AG04449 (cell line): ENCODE measurements around the gene TAS2R41.

ENCODE experiments used
- CTCF ChIA-PET: fragments of 350-600 bp; formaldehyde crosslinking; extraction: SDS; loops from one replicate; lab custom pipeline; 2021; ENCODE audit warnings: antibody characterized with exemption; lab: Yijun Ruan, JAX
- POLR2A ChIA-PET: fragments of 400-600, 350-600 bp; formaldehyde crosslinking; extraction: SDS; loops from one replicate; lab custom pipeline; 2020; ENCODE audit warnings: antibody characterized with exemption, inconsistent platforms; lab: Yijun Ruan, JAX
- DNase-seq: peaks from one replicate; pipeline ENCODE4 v3.0.0-alpha.2; 2010; ENCODE audit warnings: low read depth, low spot score
- H3K4me3 ChIP-seq: 2 replicates; pipeline ENCODE4 v1.5.1; 2011; ENCODE audit warnings: low read depth, mild to moderate bottlenecking, control low read depth, low read length
- CTCF ChIP-seq: IDR thresholded peaks from one replicate; pipeline ENCODE4 v1.5.1; 2011; ENCODE audit warnings: mild to moderate bottlenecking, moderate library complexity, low read length, control low read depth, inconsistent platforms; ENCODE audit not compliant: insufficient read depth; ENCODE audit errors: missing control alignments

TAS2R41 gene

GRCh38 chr7:143452495-143452894 lies 25.2 kb upstream of the TAS2R41 start:
- no peak for TF ChIP-seq CTCF
- ChIA-PET CTCF (interaction anchor here (0.9 to 2.3 kb wide), 5 partner anchors 13 to 212 kb away, joined by 3 to 5 read pairs (median 3); no protein-coding TSS in a partner anchor), POLR2A (interaction anchor here (0.5 kb wide), 1 partner anchor 58 kb away, joined by 3 read pairs; no protein-coding TSS in a partner anchor)
- DNase-seq = no peak
- no peak overlapping the region for H3K4me3 ChIP-seq

GRCh38 chr7:143454091-143454680 lies 23.5 kb upstream of the TAS2R41 start:
- ChIA-PET POLR2A (no interaction called here), CTCF (interaction anchor here (0.8 to 3.6 kb wide), 2 partner anchors 43 to 214 kb away, joined by 3 to 12 read pairs; no protein-coding TSS in a partner anchor)

GRCh38 chr7:143455491-143455890 lies 22.2 kb upstream of the TAS2R41 start:
- CTCF ChIA-PET = interaction anchor here (0.7 to 3.6 kb wide), 3 partner anchors 38 to 215 kb away, joined by 3 to 12 read pairs (median 7); no protein-coding TSS in a partner anchor
- no peak for DNase-seq
- H3K4me3 ChIP-seq = no peak overlapping the region
- TF ChIP-seq CTCF = no peak
- POLR2A ChIA-PET = no interaction called here

More at GRCh38 chr7:143454091-143454680, 23.5 kb upstream of the TAS2R41 start:
- no peak for DNase-seq
- no peak for TF ChIP-seq CTCF
- H3K4me3 ChIP-seq = no peak overlapping the region

- no peak for TF ChIP-seq CTCF
- no peak overlapping the region for H3K4me3 ChIP-seq
- no peak for DNase-seq
- CTCF ChIA-PET = interaction anchor here (0.9 to 3.6 kb wide), 4 partner anchors 30 to 216 kb away, joined by 3 to 12 read pairs (median 8); no protein-coding TSS in a partner anchor
- POLR2A ChIA-PET = no interaction called here
These were observed 21.7 kb upstream of the TAS2R41 start for GRCh38 chr7:143455942-143456341.

- POLR2A ChIA-PET = interaction anchor here (1.4 kb wide), 1 partner anchor 77 kb away, joined by 4 read pairs; no protein-coding TSS in a partner anchor
- no peak overlapping the region for H3K4me3 ChIP-seq
- TF ChIP-seq CTCF = no peak
- DNase-seq = no peak
- CTCF ChIA-PET = interaction anchor here (0.7 to 3.6 kb wide), 7 partner anchors 28 to 217 kb away, joined by 3 to 12 read pairs (median 3); no protein-coding TSS in a partner anchor
These were observed 20.5 kb upstream of the TAS2R41 start for GRCh38 chr7:143456992-143457793.
